Mucosa of rectum (tissue), 2 donors: Measurements from ENCODE around the gene LCN6.

ENCODE experiments used
- H3K27ac ChIP-seq, 2 donors: one replicate each; pipeline ENCODE4 v1.7.0; 2013; ENCODE audit warnings: inconsistent platforms in 2 of 2, low read depth in 2 of 2, low read length in 2 of 2
- H3K27me3 ChIP-seq, 2 donors: one replicate each; pipeline ENCODE4 v1.7.0; 2013; ENCODE audit warnings: low read length in 2 of 2; ENCODE audit not compliant: control insufficient read depth in 2 of 2, insufficient read depth in 2 of 2
- H3K36me3 ChIP-seq, 2 donors: one replicate each; pipeline ENCODE4 v1.7.0; 2013; ENCODE audit warnings: low read length in 2 of 2; ENCODE audit not compliant: control insufficient read depth in 2 of 2, insufficient read depth in 2 of 2
- H3K4me1 ChIP-seq, 2 donors: one replicate each; pipeline ENCODE4 v1.7.0; 2013; ENCODE audit warnings: low read length in 2 of 2, mild to moderate bottlenecking in 1 of 2; ENCODE audit not compliant: control insufficient read depth in 2 of 2, insufficient read depth in 2 of 2
- H3K4me3 ChIP-seq, 2 donors: one replicate each; pipeline ENCODE4 v1.7.0; 2013; ENCODE audit warnings: low read length in 2 of 2
- H3K9ac ChIP-seq, 2 donors: one replicate each; pipeline ENCODE4 v1.7.0; 2013; ENCODE audit warnings: low read length in 2 of 2, low read depth in 1 of 2, mild to moderate bottlenecking in 1 of 2
- H3K9me3 ChIP-seq, 2 donors: one replicate each; pipeline ENCODE4 v1.7.0; 2013; ENCODE audit warnings: low read length in 2 of 2; ENCODE audit not compliant: control insufficient read depth in 2 of 2
- donor health status: healthy.
- donor health status: Normal muscosa, but diverticular disease.

LCN6 gene

DNA sequence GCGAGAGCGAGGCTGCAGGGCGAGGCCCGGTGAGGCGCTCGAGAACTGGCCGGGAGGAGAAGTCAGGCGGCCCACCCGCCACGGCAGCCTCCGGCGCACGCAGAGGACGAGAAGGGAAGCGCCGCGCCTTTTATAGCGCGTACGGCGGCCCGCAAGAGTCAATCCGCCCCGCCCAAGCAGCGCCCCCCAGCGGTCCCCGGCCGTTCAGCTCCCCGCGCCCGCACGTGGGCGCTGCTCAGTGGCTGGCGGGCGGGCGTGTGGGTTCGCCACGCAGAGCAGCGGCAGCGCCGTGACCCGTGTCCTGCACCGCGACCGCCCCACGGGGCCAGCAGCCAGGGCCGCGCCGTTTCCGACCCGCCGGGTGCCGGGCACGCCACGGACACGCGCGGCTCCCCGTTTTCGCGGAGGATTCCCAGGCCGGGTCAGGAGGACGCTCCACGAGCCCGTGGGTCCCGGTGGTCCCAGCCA is 20.2 kb downstream of the LCN6 start:
- H3K4me1 ChIP-seq = peaks cover 28% of the 10 kb centered on the region in 2 donors
- peak overlapping the region in 1 of 2 donors; percentile 43 for H3K27ac ChIP-seq
- H3K27me3 ChIP-seq = no peaks in the 10 kb centered on the region
- peak overlapping the region; percentile 67 to 96 for H3K4me3 ChIP-seq
- peaks cover 24 to 29% of the 10 kb centered on the region in 2 donors for H3K36me3 ChIP-seq
- peak overlapping the region; percentile 67 to 88 for H3K9ac ChIP-seq
- H3K9me3 ChIP-seq = no peaks in the 10 kb centered on the region

DNA sequence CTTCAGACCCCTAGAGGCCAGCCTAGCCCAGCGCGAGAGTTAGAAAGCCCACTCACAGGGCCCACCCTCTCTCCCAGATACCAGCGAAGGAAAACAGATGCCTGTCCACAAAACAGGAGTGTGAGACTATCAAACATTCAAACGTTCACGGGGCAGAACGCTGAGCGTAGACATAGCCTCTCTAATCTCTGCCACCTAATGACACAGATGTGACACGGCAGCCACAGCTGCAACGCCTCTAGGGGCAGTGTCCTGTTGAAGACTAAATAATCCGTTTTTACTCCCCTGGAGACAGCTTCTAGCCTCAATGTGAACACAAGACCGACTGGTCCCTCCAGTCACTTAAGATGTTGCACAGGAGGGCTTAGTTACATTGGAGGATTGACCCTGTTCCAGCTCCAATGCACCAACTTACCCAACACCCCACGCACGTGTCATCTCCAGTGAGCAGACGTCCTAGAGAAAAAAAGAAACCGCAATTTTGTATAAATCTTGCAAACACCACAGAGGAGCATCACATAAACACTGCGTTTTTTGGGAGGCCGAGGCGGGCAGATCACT is 21.6 kb downstream of the LCN6 start:
- H3K4me3 ChIP-seq = peak overlapping the region; percentile 67 to 96
- H3K9me3 ChIP-seq = no peaks in the 10 kb centered on the region
- H3K27ac ChIP-seq = no peak overlapping the region
- H3K9ac ChIP-seq = peak overlapping the region; percentile 67 to 88
- H3K27me3 ChIP-seq = no peaks in the 10 kb centered on the region
- H3K4me1 ChIP-seq = peaks cover 28% of the 10 kb centered on the region in 2 donors
- peaks cover 33 to 36% of the 10 kb centered on the region in 2 donors for H3K36me3 ChIP-seq

DNA sequence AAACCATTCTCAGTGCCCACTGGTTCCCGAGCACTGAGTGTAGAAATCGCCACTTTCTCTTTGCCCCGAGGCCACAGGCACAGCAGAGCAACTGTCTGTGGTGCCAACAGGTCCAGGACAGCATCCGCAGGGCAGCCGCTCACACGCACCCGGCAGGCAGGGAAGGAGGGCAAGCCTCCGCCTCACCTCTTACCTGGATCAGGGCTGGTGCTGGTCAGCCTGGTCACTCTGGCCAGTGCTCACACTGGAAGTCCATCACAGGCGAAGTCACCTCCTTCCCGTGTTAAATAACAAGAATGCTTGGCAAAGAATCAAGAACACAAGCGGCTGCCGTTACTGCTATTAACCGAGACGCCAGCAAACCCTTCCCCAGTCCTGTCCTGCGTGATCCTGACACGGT is 22.2 kb downstream of the LCN6 start:
- no peak overlapping the region for H3K27ac ChIP-seq

DNA sequence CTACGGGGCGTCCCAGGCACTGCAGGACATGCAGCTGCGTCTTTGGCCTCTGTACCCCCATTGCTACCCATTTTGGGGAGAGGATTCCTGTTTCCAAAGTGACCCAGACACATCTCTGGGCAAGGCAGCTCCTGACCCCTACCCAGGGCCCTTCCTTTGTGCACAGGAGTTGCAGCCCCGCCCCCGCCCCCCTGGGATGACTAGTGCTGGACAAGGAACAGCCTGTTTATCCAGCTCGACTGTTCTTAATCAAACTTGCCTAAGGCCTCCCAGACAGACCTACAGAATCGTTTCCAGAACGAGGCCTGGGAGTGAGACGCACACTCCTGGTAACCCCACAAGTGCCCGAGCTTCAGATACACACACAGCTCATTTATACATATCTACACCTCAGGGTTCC is 22.7 kb downstream of the LCN6 start:
- Histone ChIP-seq H3K9me3 (no peaks in the 10 kb centered on the region), H3K27ac (no peak overlapping the region), H3K4me3 (peak overlapping the region in 1 of 2 donors; percentile 96), H3K9ac (no peak overlapping the region), H3K36me3 (peaks cover 33 to 38% of the 10 kb centered on the region in 2 donors), H3K4me1 (peaks cover 28% of the 10 kb centered on the region in 2 donors), H3K27me3 (no peaks in the 10 kb centered on the region)

More for the DNA sequence above, 22.2 kb downstream of the LCN6 start:
- H3K9me3 ChIP-seq = no peaks in the 10 kb centered on the region
- H3K4me3 ChIP-seq = peak overlapping the region; percentile 67 to 96
- H3K27me3 ChIP-seq = no peaks in the 10 kb centered on the region
- no peak overlapping the region for H3K9ac ChIP-seq
- peaks cover 28% of the 10 kb centered on the region in 2 donors for H3K4me1 ChIP-seq
- H3K36me3 ChIP-seq = peaks cover 33 to 38% of the 10 kb centered on the region in 2 donors

DNA sequence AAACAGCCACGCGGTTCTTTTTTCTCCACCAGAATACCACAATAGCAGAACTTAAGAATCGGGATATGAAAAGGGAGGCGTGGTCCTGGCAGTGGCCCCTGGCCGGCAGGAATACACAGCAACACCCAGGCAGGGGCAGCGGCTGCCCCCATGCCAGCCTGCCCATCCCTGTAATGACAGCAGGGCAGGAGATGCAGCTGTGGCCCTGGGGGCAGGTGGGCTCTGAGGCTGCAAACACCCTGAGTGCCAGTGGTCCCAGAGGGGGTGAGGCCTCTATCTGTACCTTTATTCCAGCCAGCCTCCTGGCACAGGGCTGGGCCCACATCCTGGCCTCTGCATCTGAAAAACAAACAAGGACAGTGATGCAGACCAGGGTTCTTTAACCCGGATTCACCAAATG is 23.6 kb downstream of the LCN6 start:
- Histone ChIP-seq H3K4me3 (no peak overlapping the region), H3K27ac (no peak overlapping the region), H3K36me3 (peaks cover 33 to 38% of the 10 kb centered on the region in 2 donors), H3K9ac (no peak overlapping the region), H3K9me3 (no peaks in the 10 kb centered on the region), H3K4me1 (peaks cover 28% of the 10 kb centered on the region in 2 donors), H3K27me3 (peaks cover 0 to 5% of the 10 kb centered on the region in 2 donors)

DNA sequence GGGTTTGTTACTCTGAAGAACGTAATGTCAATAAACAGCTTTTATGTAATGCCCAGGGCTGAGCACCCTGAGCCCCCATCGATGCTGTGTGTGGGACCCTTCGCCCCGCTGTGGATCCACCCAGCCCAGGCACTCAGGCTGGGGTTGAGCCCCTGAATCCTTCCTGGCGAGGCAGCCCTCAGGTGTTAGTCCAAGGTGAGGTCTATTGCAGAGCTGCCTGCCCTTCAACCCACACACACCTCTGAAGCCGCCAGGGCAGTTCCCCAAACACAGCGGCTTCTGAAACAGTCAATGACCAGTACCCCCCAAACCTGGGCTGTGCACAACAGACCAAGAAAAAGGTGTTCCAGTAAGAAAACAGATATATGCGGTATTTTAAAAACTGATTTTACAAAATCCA is 24.3 kb downstream of the LCN6 start:
- Histone ChIP-seq H3K9me3 (no peaks in the 10 kb centered on the region), H3K4me1 (peaks cover 28 to 30% of the 10 kb centered on the region in 2 donors), H3K9ac (no peak overlapping the region), H3K27me3 (peaks cover 0 to 5% of the 10 kb centered on the region in 2 donors), H3K4me3 (no peak overlapping the region), H3K36me3 (peaks cover 33 to 38% of the 10 kb centered on the region in 2 donors), H3K27ac (no peak overlapping the region)

DNA sequence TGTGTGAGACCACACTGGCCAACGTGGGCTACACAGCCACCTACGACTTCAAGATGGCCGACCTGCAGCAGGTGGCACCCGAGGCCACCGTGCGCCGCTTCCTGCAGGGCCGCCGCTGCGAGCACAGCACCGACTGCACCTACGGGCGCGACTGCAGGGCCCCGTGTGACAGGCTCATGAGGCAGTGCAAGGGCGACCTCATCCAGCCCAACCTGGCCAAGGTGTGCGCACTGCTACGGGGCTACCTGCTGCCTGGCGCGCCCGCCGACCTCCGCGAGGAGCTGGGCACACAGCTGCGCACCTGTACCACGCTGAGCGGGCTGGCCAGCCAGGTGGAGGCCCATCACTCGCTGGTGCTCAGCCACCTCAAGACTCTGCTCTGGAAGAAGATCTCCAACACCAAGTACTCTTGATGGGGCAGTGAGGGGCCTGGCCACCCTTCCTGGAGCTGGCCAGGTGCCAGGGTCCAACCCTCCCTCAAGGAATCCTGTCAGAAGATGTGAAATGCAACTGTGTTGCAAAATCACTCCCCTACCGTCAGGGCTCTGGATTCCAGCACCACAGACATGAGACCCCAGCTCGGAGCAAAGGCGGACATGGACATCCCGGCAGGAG is 24.9 kb downstream of the LCN6 start:
- Histone ChIP-seq H3K27ac (no peak overlapping the region), H3K4me3 (no peak overlapping the region), H3K4me1 (peaks cover 23 to 25% of the 10 kb centered on the region in 2 donors), H3K9ac (no peak overlapping the region), H3K27me3 (peaks cover 2 to 9% of the 10 kb centered on the region in 2 donors), H3K36me3 (peaks cover 33 to 38% of the 10 kb centered on the region in 2 donors), H3K9me3 (no peaks in the 10 kb centered on the region)

DNA sequence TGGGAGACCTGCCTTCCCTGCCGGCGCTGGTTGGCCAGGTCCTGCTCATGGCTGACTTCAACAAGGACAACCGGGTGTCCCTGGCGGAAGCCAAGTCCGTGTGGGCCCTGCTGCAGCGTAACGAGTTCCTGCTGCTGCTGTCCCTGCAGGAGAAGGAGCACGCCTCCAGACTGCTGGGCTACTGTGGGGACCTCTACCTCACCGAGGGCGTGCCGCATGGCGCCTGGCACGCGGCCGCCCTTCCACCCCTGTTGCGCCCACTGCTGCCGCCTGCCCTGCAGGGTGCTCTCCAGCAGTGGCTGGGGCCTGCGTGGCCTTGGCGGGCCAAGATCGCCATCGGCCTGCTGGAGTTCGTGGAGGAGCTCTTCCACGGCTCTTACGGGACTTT is 25.4 kb downstream of the LCN6 start:
- H3K4me1 ChIP-seq = peaks cover 20 to 23% of the 10 kb centered on the region in 2 donors
- H3K27me3 ChIP-seq = peaks cover 5 to 12% of the 10 kb centered on the region in 2 donors

DNA sequence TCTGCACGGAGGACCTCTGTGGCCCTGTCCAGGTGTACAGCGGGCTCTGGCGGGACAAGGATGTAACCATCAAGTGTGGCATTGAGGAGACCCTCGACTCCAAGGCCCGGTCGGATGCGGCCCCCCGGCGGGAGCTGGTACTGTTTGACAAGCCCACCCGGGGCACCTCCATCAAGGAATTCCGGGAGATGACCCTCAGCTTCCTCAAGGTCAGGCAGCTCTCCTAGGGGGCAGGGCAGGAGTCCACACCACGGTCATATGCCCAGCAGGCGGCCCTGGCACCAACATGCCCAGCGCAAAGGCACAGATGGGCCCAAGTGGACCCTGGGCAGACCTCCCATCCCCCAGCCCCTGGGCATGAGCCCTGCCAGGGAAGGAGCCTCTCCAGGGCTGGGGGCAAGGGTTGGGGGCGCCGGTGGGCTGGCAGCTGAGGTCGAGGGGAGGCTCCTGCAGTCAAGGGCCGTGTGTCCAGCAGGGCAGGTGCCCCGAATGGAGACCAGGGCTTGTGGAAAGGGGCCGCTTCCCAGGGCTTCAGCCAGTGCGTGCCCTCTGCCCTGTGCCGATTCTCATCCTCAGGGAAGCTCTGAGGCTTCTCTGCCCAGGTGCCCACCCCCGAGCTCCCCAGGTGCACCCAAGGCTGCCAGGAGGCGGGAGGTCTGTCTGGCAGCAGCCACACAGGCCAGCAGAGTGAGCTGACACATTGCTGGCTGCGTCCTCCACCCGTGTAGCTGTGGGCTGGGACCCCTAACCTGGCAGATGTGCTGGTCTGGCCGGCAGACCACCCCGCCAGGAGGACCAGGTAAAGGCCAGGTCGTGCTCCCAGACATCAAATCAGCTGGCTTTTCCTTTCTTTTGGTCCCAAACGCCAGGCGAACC is 26.0 kb downstream of the LCN6 start:
- Histone ChIP-seq H3K4me3 (no peak overlapping the region), H3K27me3 (peaks cover 5 to 12% of the 10 kb centered on the region in 2 donors), H3K36me3 (peaks cover 33 to 38% of the 10 kb centered on the region in 2 donors), H3K4me1 (peaks cover 18 to 19% of the 10 kb centered on the region in 2 donors), H3K9ac (no peak overlapping the region), H3K9me3 (no peaks in the 10 kb centered on the region), H3K27ac (no peak overlapping the region)

More for the DNA sequence above, 25.4 kb downstream of the LCN6 start:
- Histone ChIP-seq H3K9me3 (no peaks in the 10 kb centered on the region), H3K36me3 (peaks cover 33 to 38% of the 10 kb centered on the region in 2 donors), H3K4me3 (no peak overlapping the region), H3K9ac (no peak overlapping the region), H3K27ac (no peak overlapping the region)
